A549 (cell line): ENCODE data around the gene PPHLN1. TPM values are rescaled to one million over a fixed set of nuclear protein-coding genes. Genes with fewer than 3 reads are reported as not detected.

ENCODE experiments used
- ATAC-seq, 2 experiments: fragments of 200-7000 bp in 1 of 2; fragments of >200 bp in 1 of 2; cut with Nextera tagmentation in 1 of 2; cut with Tn5 transposase in 1 of 2; 3 replicates each; pipeline versions ENCODE4 v1.8.0 to v1.9.1; 2018 to 2020; ENCODE audit warnings: mild to moderate bottlenecking in 1 of 2, moderate library complexity in 1 of 2
- CTCF ChIA-PET: fragments of 300-600 bp; sonication (Branson Sonifier 250); formaldehyde crosslinking; extraction: SDS; loops from one replicate; lab custom pipeline; 2021; ENCODE audit warnings: antibody characterized with exemption, inconsistent platforms; lab: Yijun Ruan, JAX
- POLR2A ChIA-PET: fragments of 350-600 bp; formaldehyde crosslinking; extraction: SDS; loops from one replicate; lab custom pipeline; 2021; ENCODE audit warnings: antibody characterized with exemption, inconsistent platforms; lab: Yijun Ruan, JAX
- DNase-seq, 2 experiments: peaks; one replicate each; pipeline versions ENCODE4 v3.0.0 to v3.0.0-alpha.2; 2011 to 2016; ENCODE audit warnings: low read depth in 1 of 2, low spot score in 1 of 2
- FAIRE-seq: peaks from 2 replicates; lab custom pipeline; 2011; peaks lifted over from hg19 to GRCh38; lab: Jason Lieb, UNC
- H3K27ac ChIP-seq, 2 experiments: fragments of >200 bp; sonication (Bioruptor Twin); formaldehyde crosslinking; 3 replicates each; pipeline ENCODE4 v1.5.1; 2016 to 2017
- H3K4me1 ChIP-seq: fragments of >200 bp; sonication (Bioruptor Twin); formaldehyde crosslinking; 3 replicates; pipeline ENCODE4 v1.6.1; 2016
- H3K4me2 ChIP-seq: fragments of >200 bp; sonication (Bioruptor Twin); formaldehyde crosslinking; 3 replicates; pipeline ENCODE4 v1.6.1; 2016
- H3K4me3 ChIP-seq: fragments of >200 bp; sonication (Bioruptor Twin); formaldehyde crosslinking; 3 replicates; pipeline ENCODE4 v1.5.1; 2016
- H3K9me3 ChIP-seq: fragments of >200 bp; sonication (Bioruptor Twin); formaldehyde crosslinking; 3 replicates; pipeline ENCODE4 v1.6.1; 2016
- ATOH8 ChIP-seq: fragments of 250-450 bp; sonication (Bioruptor Pico); IDR thresholded peaks from 2 replicates; pipeline ENCODE4 v1.5.0; 2020; ENCODE audit warnings: low read depth, mild to moderate bottlenecking, moderate library complexity
- CBX2 ChIP-seq: fragments of 200-600 bp; sonication (generic); IDR thresholded peaks from 2 replicates; pipeline ENCODE4 v1.6.1; 2016; ENCODE audit warnings: low read depth, mild to moderate bottlenecking, borderline replicate concordance
- CEBPB ChIP-seq, 2 experiments: fragments of >200 bp in 1 of 2; sonication (Bioruptor Twin) in 1 of 2; formaldehyde crosslinking in 1 of 2; IDR thresholded peaks; 2 replicates each; pipeline ENCODE4 v1.6.1; 2012 to 2016
- CHD4 ChIP-seq: fragments of 200-600 bp; sonication (generic); IDR thresholded peaks from 2 replicates; pipeline ENCODE4 v1.6.1; 2016; ENCODE audit warnings: antibody characterized with exemption, mild to moderate bottlenecking, borderline replicate concordance
- E2F6 ChIP-seq: IDR thresholded peaks from 2 replicates; pipeline ENCODE4 v1.6.1; 2012; ENCODE audit warnings: low read depth, borderline replicate concordance
- EHF ChIP-seq: fragments of 250-450 bp; sonication (Bioruptor Pico); IDR thresholded peaks from 2 replicates; pipeline ENCODE4 v1.5.0; 2020; ENCODE audit warnings: mild to moderate bottlenecking
- EHMT2 ChIP-seq: fragments of 200-600 bp; sonication (generic); IDR thresholded peaks from 2 replicates; pipeline ENCODE4 v1.6.1; 2016; ENCODE audit warnings: antibody characterized with exemption, low read depth, mild to moderate bottlenecking, moderate library complexity
- FOSB ChIP-seq: fragments of 250-450 bp; sonication (Bioruptor Pico); IDR thresholded peaks from 2 replicates; pipeline ENCODE4 v1.5.0; 2020; ENCODE audit warnings: mild to moderate bottlenecking, moderate library complexity
- FOXS1 ChIP-seq: fragments of 250-450 bp; sonication (Bioruptor Pico); IDR thresholded peaks from 2 replicates; pipeline ENCODE4 v1.5.0; 2020; ENCODE audit warnings: mild to moderate bottlenecking, moderate library complexity
- HDAC2 ChIP-seq: fragments of 200-600 bp; sonication (generic); IDR thresholded peaks from 2 replicates; pipeline ENCODE4 v1.6.1; 2016
- HMGXB4 ChIP-seq: fragments of 250-450 bp; sonication (Bioruptor Pico); IDR thresholded peaks from 2 replicates; pipeline ENCODE4 v1.5.0; 2021; ENCODE audit warnings: mild to moderate bottlenecking, moderate library complexity, borderline replicate concordance
- JUN ChIP-seq, 2 experiments: fragments of >200 bp; sonication (Bioruptor Twin); formaldehyde crosslinking; IDR thresholded peaks; 2 replicates in 1 of 2; 3 replicates in 1 of 2; pipeline ENCODE4 v1.6.1; 2016 to 2017
- JUNB ChIP-seq: fragments of >200 bp; sonication (Bioruptor Twin); formaldehyde crosslinking; IDR thresholded peaks from 2 replicates; pipeline ENCODE4 v1.6.1; 2016
- MYC ChIP-seq: IDR thresholded peaks from 2 replicates; pipeline ENCODE4 v1.6.1; 2012; ENCODE audit warnings: mild to moderate bottlenecking, inconsistent platforms, low read length, improper control_type of control experiment, borderline replicate concordance
- NFE2L2 ChIP-seq: fragments of 150-350 bp; conservative IDR thresholded peaks from 2 replicates; pipeline ENCODE4 v1.6.1; 2014; ENCODE audit warnings: low read length
- NPAS2 ChIP-seq: fragments of 250-450 bp; sonication (Bioruptor Pico); IDR thresholded peaks from 2 replicates; pipeline ENCODE4 v1.8.0; 2022; ENCODE audit warnings: mild to moderate bottlenecking, moderate library complexity, borderline replicate concordance
- NR3C1 ChIP-seq: fragments of >200 bp; sonication (Bioruptor Twin); formaldehyde crosslinking; IDR thresholded peaks from 3 replicates; pipeline ENCODE4 v1.6.1; 2017
- PHF8 ChIP-seq: fragments of 200-600 bp; sonication (generic); IDR thresholded peaks from 2 replicates; pipeline ENCODE4 v1.6.1; 2016; ENCODE audit warnings: low read depth, mild to moderate bottlenecking, antibody characterized with exemption, moderate library complexity, borderline replicate concordance
- POLR2A ChIP-seq: IDR thresholded peaks from 2 replicates; pipeline ENCODE4 v1.6.1; 2012; ENCODE audit warnings: mild to moderate bottlenecking, low read length
- RNF2 ChIP-seq: fragments of 200-600 bp; sonication (generic); IDR thresholded peaks from 2 replicates; pipeline ENCODE4 v1.6.1; 2016; ENCODE audit warnings: low read depth, mild to moderate bottlenecking, antibody characterized with exemption, moderate library complexity, borderline replicate concordance
- SREBF2 ChIP-seq: fragments of 450-650 bp; IDR thresholded peaks from 2 replicates; pipeline ENCODE4 v1.6.1; 2014; ENCODE audit warnings: mild to moderate bottlenecking, moderate library complexity
- TFCP2L1 ChIP-seq: fragments of 250-450 bp; sonication (Bioruptor Pico); IDR thresholded peaks from 2 replicates; pipeline ENCODE4 v1.5.0; 2021; ENCODE audit warnings: mild to moderate bottlenecking
- ZC3H11A ChIP-seq: fragments of 450-650 bp; IDR thresholded peaks from 2 replicates; pipeline ENCODE4 v1.6.1; 2014; ENCODE audit warnings: antibody characterized with exemption, mild to moderate bottlenecking
- WGBS: methylation state at CpG from one replicate; pipeline ENCODE4 v1.1.6; 2017; ENCODE audit errors: missing lambda C conversion rate; 5-methylcytosine and 5-hydroxymethylcytosine counted together
- polyA plus RNA-seq, 4 experiments: library from polyadenylated mRNA; depleted of rRNA in 3 of 4; stranded (reverse); fragments of >200 nt; fragmentation: RNase III in 1 of 4; extraction: RNeasy Plus Mini Kit Qiagen cat#74134 plus additional on column Dnase treatment in 1 of 4; gene quantifications; 2 replicates in 3 of 4; 3 replicates in 1 of 4; pipeline ENCODE4 v1.2.3, GENCODE V29; 2011 to 2017

PPHLN1 gene
- polyA plus RNA-seq, 2 of the 4 experiments (the other 2 are of a cell fraction), result 55.5 to 135 TPM

GRCh38 chr12:42442888-42443287, 116.9 kb downstream of the PPHLN1 start (continued):
- TF ChIP-seq NR3C1, result no peak
- TF ChIP-seq, all 56 proteins: peak for 0

- ATAC-seq (no peak), DNase-seq (no peak), FAIRE-seq (no peak)
- Histone ChIP-seq H3K9me3 (no peaks in the 10 kb centered on the region), H3K4me3 (no peak overlapping the region), H3K4me1 (no peaks in the 10 kb centered on the region), H3K4me2 (no peak overlapping the region), H3K27ac (no peak overlapping the region)
- POLR2A ChIA-PET, result no interaction called here
- CTCF ChIA-PET, result interaction anchor here (1.0 kb wide), 1 partner anchor 11 kb away, joined by 3 read pairs; no protein-coding TSS in a partner anchor
- WGBS, result 94% methylated on average over 7 of the region's 7 CpGs
- no peak for TF ChIP-seq CBX2
Observed at GRCh38 chr12:42444192-42444943, 118.4 kb downstream of the PPHLN1 start.

- Histone ChIP-seq H3K4me1 (no peaks in the 10 kb centered on the region), H3K4me2 (no peak overlapping the region), H3K4me3 (no peak overlapping the region), H3K27ac (no peak overlapping the region), H3K9me3 (no peaks in the 10 kb centered on the region)
- DNase-seq, result no peak
- no peak for FAIRE-seq
- no peak for ATAC-seq
- ChIA-PET CTCF (no interaction called here), POLR2A (no interaction called here)
- TF ChIP-seq ZC3H11A (no peak), RNF2 (no peak)
- 95% methylated on average over 16 of the region's 16 CpGs for WGBS
Observed at GRCh38 chr12:42445891-42446290, 119.9 kb downstream of the PPHLN1 start.

- CTCF ChIA-PET, result no interaction called here
Observed at GRCh38 chr12:42446761-42447160, 120.8 kb downstream of the PPHLN1 start.

GRCh38 chr12:42447371-42447786, 121.4 kb downstream of the PPHLN1 start:
- POLR2A ChIA-PET, result no interaction called here
- no peak for FAIRE-seq

More at GRCh38 chr12:42446761-42447160, 120.8 kb downstream of the PPHLN1 start:
- ATAC-seq (no peak), DNase-seq (no peak), FAIRE-seq (no peak)
- Histone ChIP-seq H3K4me3 (no peak overlapping the region), H3K9me3 (no peaks in the 10 kb centered on the region), H3K4me2 (no peak overlapping the region), H3K27ac (no peak overlapping the region), H3K4me1 (no peaks in the 10 kb centered on the region)
- TF ChIP-seq FOXS1 (no peak), RNF2 (no peak), NFE2L2 (no peak), E2F6 (no peak), HMGXB4 (CRISPR knock-in tag) (no peak), PHF8 (no peak), TFCP2L1 (CRISPR knock-in tag) (no peak), HDAC2 (no peak), JUNB (no peak), CHD4 (no peak), JUN (IDR thresholded peaks at IDR 0.05) (no peak)
- POLR2A ChIA-PET, result no interaction called here
- WGBS, result 81% methylated on average over 6 of the region's 6 CpGs

More at GRCh38 chr12:42447371-42447786, 121.4 kb downstream of the PPHLN1 start:
- DNase-seq (no peak), ATAC-seq (no peak)
- no peak for TF ChIP-seq FOXS1
- TF ChIP-seq SREBF2, result no peak
- TF ChIP-seq EHMT2, result no peak
- TF ChIP-seq CEBPB (IDR thresholded peaks at IDR 0.05), result no peak
- no peak for TF ChIP-seq ZC3H11A
- TF ChIP-seq POLR2A, result no peak
- no peak for TF ChIP-seq ATOH8
- no peak for TF ChIP-seq FOSB
- TF ChIP-seq NPAS2, result no peak
- TF ChIP-seq MYC, result no peak
- TF ChIP-seq TFCP2L1 (CRISPR knock-in tag), result no peak
- no peak for TF ChIP-seq EHF (CRISPR knock-in tag)
- Histone ChIP-seq H3K9me3 (no peaks in the 10 kb centered on the region), H3K4me3 (no peak overlapping the region), H3K4me2 (no peak overlapping the region), H3K4me1 (no peaks in the 10 kb centered on the region), H3K27ac (no peak overlapping the region)
- CTCF ChIA-PET, result no interaction called here
- WGBS, result 94% methylated on average over 3 of the region's 3 CpGs
